ENCODE measurements around the gene CCDC92B.

DNA sequence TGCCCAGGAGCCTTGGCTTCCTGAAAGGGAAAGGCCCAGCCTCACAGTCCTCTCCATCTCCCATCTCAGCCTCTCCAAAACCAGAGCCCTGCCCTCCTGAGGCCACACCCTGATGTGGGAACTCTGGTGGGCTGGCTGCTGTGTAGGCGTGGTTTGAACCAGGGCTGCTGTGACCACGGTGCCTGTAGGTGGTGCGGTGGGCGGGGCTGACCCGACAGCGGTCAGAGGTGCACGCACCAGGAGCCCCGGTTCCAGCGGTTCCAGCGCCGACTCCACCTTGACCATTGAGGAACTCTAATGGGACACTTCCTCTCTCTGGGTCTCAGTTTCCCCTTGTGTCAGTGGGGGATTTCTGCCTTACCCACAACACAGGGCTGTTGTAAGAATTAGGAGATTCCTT is 49.2 kb upstream of the CCDC92B start:
- TF ChIP-seq, protein P1, sequence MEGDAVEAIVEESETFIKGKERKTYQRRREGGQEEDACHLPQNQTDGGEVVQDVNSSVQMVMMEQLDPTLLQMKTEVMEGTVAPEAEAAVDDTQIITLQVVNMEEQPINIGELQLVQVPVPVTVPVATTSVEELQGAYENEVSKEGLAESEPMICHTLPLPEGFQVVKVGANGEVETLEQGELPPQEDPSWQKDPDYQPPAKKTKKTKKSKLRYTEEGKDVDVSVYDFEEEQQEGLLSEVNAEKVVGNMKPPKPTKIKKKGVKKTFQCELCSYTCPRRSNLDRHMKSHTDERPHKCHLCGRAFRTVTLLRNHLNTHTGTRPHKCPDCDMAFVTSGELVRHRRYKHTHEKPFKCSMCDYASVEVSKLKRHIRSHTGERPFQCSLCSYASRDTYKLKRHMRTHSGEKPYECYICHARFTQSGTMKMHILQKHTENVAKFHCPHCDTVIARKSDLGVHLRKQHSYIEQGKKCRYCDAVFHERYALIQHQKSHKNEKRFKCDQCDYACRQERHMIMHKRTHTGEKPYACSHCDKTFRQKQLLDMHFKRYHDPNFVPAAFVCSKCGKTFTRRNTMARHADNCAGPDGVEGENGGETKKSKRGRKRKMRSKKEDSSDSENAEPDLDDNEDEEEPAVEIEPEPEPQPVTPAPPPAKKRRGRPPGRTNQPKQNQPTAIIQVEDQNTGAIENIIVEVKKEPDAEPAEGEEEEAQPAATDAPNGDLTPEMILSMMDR (IDR thresholded peaks at IDR 0.05), result no peak
- TF ChIP-seq POLR2A (IDR thresholded peaks at IDR 0.05) (no peak), EP300 (IDR thresholded peaks at IDR 0.05) (no peak)

Data from stomach (tissue), 4 donors.